Uterus (tissue), 4 donors: ENCODE results near the gene MT1B. TPM values are rescaled to one million over a fixed set of nuclear protein-coding genes. Genes with fewer than 3 reads are reported as not detected.

Experiments used
- DNase-seq, 2 donors: peaks; one replicate each; pipeline ENCODE4 v3.0.0-alpha.2; 2019 to 2020
- H3K27ac ChIP-seq, 2 donors: fragments of 200-600 bp; sonication (generic); 1 replicate in 1 of 2; 2 replicates in 1 of 2; pipeline ENCODE4 v1.5.1; 2016 to 2018
- H3K27me3 ChIP-seq, 2 donors: fragments of 200-600 bp; sonication (generic); one replicate each; pipeline ENCODE4 v1.5.1; 2018 to 2019; ENCODE audit warnings: control low read depth in 1 of 2
- H3K36me3 ChIP-seq, 2 donors: fragments of 200-600 bp; sonication (generic); one replicate each; pipeline ENCODE4 v1.5.1; 2019; ENCODE audit warnings: control low read depth in 1 of 2
- H3K4me1 ChIP-seq, 2 donors: fragments of 200-600 bp; sonication (generic); one replicate each; pipeline ENCODE4 v1.5.1; 2018 to 2019; ENCODE audit warnings: control low read depth in 1 of 2
- H3K4me3 ChIP-seq, 2 donors: fragments of 200-600 bp; sonication (generic); 1 replicate in 1 of 2; 2 replicates in 1 of 2; pipeline ENCODE4 v1.5.1; 2018 to 2019; ENCODE audit warnings: mild to moderate bottlenecking in 1 of 2
- H3K9me3 ChIP-seq, 2 donors: fragments of 200-600 bp; sonication (generic); one replicate each; pipeline ENCODE4 v1.5.1; 2019; ENCODE audit warnings: control low read depth in 1 of 2
- POLR2A ChIP-seq, 2 donors: fragments of 450-650 bp; IDR thresholded peaks; one replicate each; pipeline ENCODE4 v1.6.1; 2016; ENCODE audit warnings: antibody characterized with exemption in 2 of 2, mild to moderate bottlenecking in 1 of 2, moderate library complexity in 1 of 2
- intact Hi-C: fragments of 100-400 bp; cut with DNase I; formaldehyde crosslinking; loops from one replicate; pipeline ENCODE4 v1.15.1; 2023; ENCODE audit warnings: low total_unique reads
- total RNA-seq, 4 donors: library from RNA; depleted of rRNA in 3 of 4; stranded (reverse); fragments of >200 nt in 3 of 4; gene quantifications; one replicate each; pipeline versions ENCODE4 v1.1.0 to v1.2.4, GENCODE V29; 2014 to 2023
- TF ChIP-seq, protein P1 (sequence below), 4 experiments: fragments of 200-600 bp in 2 of 4; fragments of 450-650 bp in 2 of 4; sonication (generic) in 2 of 4; IDR thresholded peaks; one replicate each; pipeline ENCODE4 v1.5.1; 2016 to 2019; ENCODE audit warnings: antibody characterized with exemption in 4 of 4, mild to moderate bottlenecking in 2 of 4, moderate library complexity in 1 of 4
- donor health status: DM: yes; HTN: yes; CAD: no.

MT1B gene
- total RNA-seq, 4 donors from 2014 or later: not detected

DNA sequence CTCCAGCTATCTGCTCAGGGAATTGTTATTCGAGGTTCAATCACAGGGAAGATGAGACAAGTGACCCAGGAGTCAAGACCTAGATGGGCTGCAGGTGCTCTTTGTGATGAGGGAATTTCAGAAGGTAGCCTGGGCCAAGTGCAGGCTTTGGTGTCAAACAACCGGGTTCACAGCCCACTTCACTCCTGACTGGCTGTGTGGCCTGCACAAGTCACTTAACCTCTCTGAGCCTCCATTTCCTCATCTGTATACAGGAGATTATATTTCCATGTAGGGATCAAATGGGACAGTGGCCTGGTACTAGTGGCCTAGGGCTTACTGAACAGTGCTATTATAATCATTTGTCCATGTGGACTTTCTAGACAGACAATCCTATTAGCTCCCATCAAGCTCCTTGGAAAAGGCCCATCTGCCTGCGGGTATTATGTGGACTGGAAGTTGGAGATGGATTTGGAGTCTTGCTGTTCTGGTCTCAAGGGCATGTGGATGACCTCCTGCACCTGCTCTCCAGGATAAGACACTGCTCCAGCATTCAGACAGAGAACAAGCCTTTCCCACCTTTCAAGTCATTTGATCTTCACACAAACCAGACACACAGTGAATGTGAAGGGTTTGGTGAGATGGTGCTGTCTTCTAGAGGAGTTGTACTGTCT lies 27.5 kb downstream of the MT1B start:
- H3K4me1 ChIP-seq: no peaks in the 10 kb centered on the region
- intact Hi-C loops: no loop called here
- H3K27me3 ChIP-seq: peaks cover 0 to 3% of the 10 kb centered on the region in 2 donors
- H3K27ac ChIP-seq: no peak overlapping the region
- H3K4me3 ChIP-seq: no peak overlapping the region
- no peaks in the 10 kb centered on the region for H3K9me3 ChIP-seq
- no peak for TF ChIP-seq POLR2A (IDR thresholded peaks at IDR 0.05)
- TF ChIP-seq, protein P1, sequence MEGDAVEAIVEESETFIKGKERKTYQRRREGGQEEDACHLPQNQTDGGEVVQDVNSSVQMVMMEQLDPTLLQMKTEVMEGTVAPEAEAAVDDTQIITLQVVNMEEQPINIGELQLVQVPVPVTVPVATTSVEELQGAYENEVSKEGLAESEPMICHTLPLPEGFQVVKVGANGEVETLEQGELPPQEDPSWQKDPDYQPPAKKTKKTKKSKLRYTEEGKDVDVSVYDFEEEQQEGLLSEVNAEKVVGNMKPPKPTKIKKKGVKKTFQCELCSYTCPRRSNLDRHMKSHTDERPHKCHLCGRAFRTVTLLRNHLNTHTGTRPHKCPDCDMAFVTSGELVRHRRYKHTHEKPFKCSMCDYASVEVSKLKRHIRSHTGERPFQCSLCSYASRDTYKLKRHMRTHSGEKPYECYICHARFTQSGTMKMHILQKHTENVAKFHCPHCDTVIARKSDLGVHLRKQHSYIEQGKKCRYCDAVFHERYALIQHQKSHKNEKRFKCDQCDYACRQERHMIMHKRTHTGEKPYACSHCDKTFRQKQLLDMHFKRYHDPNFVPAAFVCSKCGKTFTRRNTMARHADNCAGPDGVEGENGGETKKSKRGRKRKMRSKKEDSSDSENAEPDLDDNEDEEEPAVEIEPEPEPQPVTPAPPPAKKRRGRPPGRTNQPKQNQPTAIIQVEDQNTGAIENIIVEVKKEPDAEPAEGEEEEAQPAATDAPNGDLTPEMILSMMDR (IDR thresholded peaks at IDR 0.05): no peak
- no peaks in the 10 kb centered on the region for H3K36me3 ChIP-seq
- DNase-seq: no peak

DNA sequence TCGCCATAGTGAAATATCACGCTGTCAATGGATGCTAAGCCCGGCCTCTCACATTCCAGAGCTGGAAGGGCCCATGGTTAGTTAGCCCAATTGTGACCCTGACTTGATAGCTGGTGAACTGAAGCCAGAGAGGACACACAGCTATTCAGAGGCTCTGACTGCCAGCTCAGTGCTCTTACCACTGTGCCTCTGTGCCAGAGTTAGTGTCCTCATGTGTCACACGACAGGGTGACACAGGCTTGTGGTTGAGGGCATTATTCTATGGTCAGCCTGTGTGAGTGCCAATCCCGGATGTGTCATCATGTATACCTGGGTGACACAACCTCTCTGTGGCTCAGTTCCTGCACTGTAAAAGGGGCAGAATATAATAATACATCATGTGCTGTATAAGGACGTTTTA lies 28.1 kb downstream of the MT1B start:
- Histone ChIP-seq H3K27ac (no peak overlapping the region), H3K4me3 (no peak overlapping the region), H3K9me3 (no peaks in the 10 kb centered on the region), H3K27me3 (peaks cover 0 to 3% of the 10 kb centered on the region in 2 donors), H3K4me1 (no peaks in the 10 kb centered on the region), H3K36me3 (no peaks in the 10 kb centered on the region)
- TF ChIP-seq, protein P1 (IDR thresholded peaks at IDR 0.05): no peak
- no peak for TF ChIP-seq POLR2A (IDR thresholded peaks at IDR 0.05)
- intact Hi-C loops: no loop called here
- DNase-seq: no peak

GRCh38 chr16:56681939-56682702 lies 30.4 kb downstream of the MT1B start, which contains the start of gene MT1X:
Gene MT1X, plus strand, starts transcription at chr16:56682470. Its CDS starts 71 bp downstream, at chr16:56682541.
- intact Hi-C loops: no loop called here
- H3K4me1 ChIP-seq: no peaks in the 10 kb centered on the region
- H3K4me3 ChIP-seq: peak within 1 kb of the TSS; percentile 48 to 55
- peak; percentile 92 to 93 for DNase-seq
- H3K27me3 ChIP-seq: no peaks in the 10 kb centered on the region
- peak within 1 kb of the TSS; percentile 70 to 81 for H3K27ac ChIP-seq
- H3K36me3 ChIP-seq: no peaks in the 10 kb centered on the region
- TF ChIP-seq, protein P1 (IDR thresholded peaks at IDR 0.05): no peak
- peak; percentile 72 to 86 for TF ChIP-seq POLR2A (IDR thresholded peaks at IDR 0.05)
- H3K9me3 ChIP-seq: no peaks in the 10 kb centered on the region

DNA sequence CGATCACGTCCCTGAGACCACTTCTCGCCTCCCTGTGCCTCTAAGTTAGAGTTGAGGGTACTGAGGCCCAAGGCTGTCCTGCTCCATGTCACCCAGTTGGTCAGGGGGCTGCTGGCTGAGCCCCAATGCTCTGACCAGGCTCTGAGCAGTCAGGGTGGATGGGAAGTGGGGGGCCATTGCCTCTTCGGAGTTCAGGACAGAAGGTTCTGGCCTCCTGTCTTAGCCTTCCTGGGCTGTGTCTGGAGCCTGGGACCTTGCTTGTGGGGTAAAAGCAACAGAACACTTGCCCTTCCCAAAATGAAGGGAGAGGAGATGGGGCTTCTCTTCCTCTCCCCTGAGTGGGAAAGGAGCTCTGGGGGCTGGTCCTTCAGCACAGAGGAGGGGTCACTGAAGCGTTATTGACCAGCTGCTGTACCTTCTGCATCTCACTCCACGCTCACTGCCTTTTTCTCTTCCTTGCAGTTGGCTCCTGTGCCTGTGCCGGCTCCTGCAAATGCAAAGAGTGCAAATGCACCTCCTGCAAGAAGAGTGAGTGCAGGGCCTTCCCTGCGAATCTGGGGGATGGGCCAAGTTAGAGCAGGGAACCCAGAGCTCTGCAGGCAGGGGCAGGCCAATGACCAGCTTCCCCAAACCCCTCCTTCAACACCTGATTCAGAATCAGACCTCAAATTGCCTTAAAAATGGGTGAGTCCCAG lies 31.2 kb downstream of the MT1B start:
- H3K4me1 ChIP-seq: no peaks in the 10 kb centered on the region
- DNase-seq: peak; percentile 26
- intact Hi-C loops: no loop called here

More for the DNA sequence above, 31.2 kb downstream of the MT1B start:
- no peaks in the 10 kb centered on the region for H3K36me3 ChIP-seq
- H3K27me3 ChIP-seq: no peaks in the 10 kb centered on the region
- TF ChIP-seq, protein P1 (IDR thresholded peaks at IDR 0.05): no peak
- no peak for TF ChIP-seq POLR2A (IDR thresholded peaks at IDR 0.05)
- H3K4me3 ChIP-seq: peak overlapping the region; percentile 48 to 55
- peak overlapping the region; percentile 70 to 81 for H3K27ac ChIP-seq
- H3K9me3 ChIP-seq: no peaks in the 10 kb centered on the region
